ENCODE results near the gene GANAB. TPM values are rescaled to one million over a fixed set of nuclear protein-coding genes. Genes with fewer than 3 reads are reported as not detected.

The GANAB gene
- total and polyA plus RNA-seq, 2 of the 13 experiments (the other 11 are each of a cell fraction or from before 2014, with no cell fraction given) = 99.5 to 234 TPM

GRCh38 chr11:62621567-62622470 lies 24.6 kb downstream of the GANAB start, which contains the start of gene B3GAT3 (continued):
- TF ChIP-seq EEA1 (CRISPR knock-in tag; IDR thresholded peaks at IDR 0.05; ENCODE audit: borderline replicate concordance) (no peak; the same call in 1 of the 2 replicates), AKAP8 (CRISPR knock-in tag; IDR thresholded peaks at IDR 0.05) (peak; percentile 14; the same call in 1 of the 2 replicates), ZBED4 (CRISPR knock-in tag; IDR thresholded peaks at IDR 0.05; ENCODE audit: borderline replicate concordance) (no peak; the same call in 1 of the 2 replicates), SNAPC2 (CRISPR knock-in tag; IDR thresholded peaks at IDR 0.05) (0 out of 2 replicates have a peak, but pooled peaks have one; percentile 41), RFXAP (CRISPR knock-in tag; IDR thresholded peaks at IDR 0.05; ENCODE audit: borderline replicate concordance) (peak; percentile 79; the same call in 1 of the 2 replicates), ZNF761 (CRISPR knock-in tag; conservative IDR thresholded peaks at IDR 0.05) (peak; percentile 44; the same call in 1 of the 2 replicates), REL (CRISPR knock-in tag; conservative IDR thresholded peaks at IDR 0.05) (peak; percentile 88; the same call in 1 of the 2 replicates), ZBTB40 (IDR thresholded peaks at IDR 0.05) (peak; percentile 93), ZBTB40 (CRISPR knock-in tag; IDR thresholded peaks at IDR 0.05) (peak; percentile 83; the same call in 1 of the 2 replicates), ELF3 (CRISPR knock-in tag; IDR thresholded peaks at IDR 0.05) (peak; percentile 85)
- TF ChIP-seq, protein P1, sequence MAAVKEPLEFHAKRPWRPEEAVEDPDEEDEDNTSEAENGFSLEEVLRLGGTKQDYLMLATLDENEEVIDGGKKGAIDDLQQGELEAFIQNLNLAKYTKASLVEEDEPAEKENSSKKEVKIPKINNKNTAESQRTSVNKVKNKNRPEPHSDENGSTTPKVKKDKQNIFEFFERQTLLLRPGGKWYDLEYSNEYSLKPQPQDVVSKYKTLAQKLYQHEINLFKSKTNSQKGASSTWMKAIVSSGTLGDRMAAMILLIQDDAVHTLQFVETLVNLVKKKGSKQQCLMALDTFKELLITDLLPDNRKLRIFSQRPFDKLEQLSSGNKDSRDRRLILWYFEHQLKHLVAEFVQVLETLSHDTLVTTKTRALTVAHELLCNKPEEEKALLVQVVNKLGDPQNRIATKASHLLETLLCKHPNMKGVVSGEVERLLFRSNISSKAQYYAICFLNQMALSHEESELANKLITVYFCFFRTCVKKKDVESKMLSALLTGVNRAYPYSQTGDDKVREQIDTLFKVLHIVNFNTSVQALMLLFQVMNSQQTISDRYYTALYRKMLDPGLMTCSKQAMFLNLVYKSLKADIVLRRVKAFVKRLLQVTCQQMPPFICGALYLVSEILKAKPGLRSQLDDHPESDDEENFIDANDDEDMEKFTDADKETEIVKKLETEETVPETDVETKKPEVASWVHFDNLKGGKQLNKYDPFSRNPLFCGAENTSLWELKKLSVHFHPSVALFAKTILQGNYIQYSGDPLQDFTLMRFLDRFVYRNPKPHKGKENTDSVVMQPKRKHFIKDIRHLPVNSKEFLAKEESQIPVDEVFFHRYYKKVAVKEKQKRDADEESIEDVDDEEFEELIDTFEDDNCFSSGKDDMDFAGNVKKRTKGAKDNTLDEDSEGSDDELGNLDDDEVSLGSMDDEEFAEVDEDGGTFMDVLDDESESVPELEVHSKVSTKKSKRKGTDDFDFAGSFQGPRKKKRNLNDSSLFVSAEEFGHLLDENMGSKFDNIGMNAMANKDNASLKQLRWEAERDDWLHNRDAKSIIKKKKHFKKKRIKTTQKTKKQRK (IDR thresholded peaks at IDR 0.05; ENCODE audit: low read length) = no peak
